KOPT-K1 (cell line): Measurements from ENCODE around the gene OPCML.

Experiments used
- H3K27ac ChIP-seq: fragments of 200-600 bp; sonication (generic); 2 replicates; pipeline ENCODE4 v1.5.1; 2016; ENCODE audit warnings: antibody characterized with exemption, mild to moderate bottlenecking, low read depth, low read length; ENCODE audit not compliant: poor library complexity, severe bottlenecking
- H3K36me3 ChIP-seq: fragments of 200-600 bp; sonication (generic); 2 replicates; pipeline ENCODE4 v1.5.1; 2017; ENCODE audit warnings: antibody characterized with exemption, mild to moderate bottlenecking, low read length, moderate library complexity; ENCODE audit not compliant: insufficient read depth
- H3K9me3 ChIP-seq: fragments of 200-600 bp; sonication (generic); 2 replicates; pipeline ENCODE4 v1.5.1; 2017; ENCODE audit warnings: antibody characterized with exemption, low read length, mild to moderate bottlenecking; ENCODE audit not compliant: insufficient read depth, poor library complexity, severe bottlenecking

OPCML gene

DNA sequence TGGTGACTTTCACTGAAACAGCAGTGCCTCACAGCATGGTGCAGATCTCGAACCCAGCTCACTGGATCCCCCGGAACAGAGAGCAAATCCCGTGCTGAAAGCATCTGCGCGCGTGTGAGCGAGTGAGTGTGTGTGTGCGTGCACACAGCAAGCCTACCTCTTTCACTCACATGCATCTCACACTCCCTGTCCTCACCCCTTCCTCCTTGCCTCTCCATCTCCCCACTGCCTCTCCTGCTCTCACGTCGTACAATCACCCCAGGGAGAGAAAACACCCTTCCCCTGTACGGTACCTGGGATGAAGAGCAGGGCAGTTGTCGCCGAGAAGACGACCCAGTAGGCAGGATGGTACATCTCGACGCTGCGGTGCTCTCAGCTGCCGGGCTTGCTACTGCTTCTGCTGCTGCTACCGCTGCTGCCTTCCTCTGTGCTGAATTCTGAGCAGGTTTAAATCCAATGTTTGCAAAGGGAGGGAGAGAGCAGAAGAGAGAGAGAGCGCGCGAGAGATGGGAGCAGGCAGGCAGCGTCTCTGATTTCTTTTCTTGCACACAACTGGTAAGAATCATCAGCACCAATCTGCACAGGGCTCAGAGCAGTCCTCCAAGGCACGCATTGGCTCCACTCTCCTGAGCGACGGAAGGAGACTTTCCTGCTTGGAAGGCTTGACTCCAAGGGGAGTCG lies at the start of gene OPCML:
Gene OPCML, minus strand, starts transcription at position 531 of the 681 bp plus-strand sequence.
- Histone ChIP-seq H3K9me3 (no peaks in the 10 kb centered on the region), H3K27ac (no peak within 1 kb of the TSS), H3K36me3 (no peaks in the 10 kb centered on the region)

DNA sequence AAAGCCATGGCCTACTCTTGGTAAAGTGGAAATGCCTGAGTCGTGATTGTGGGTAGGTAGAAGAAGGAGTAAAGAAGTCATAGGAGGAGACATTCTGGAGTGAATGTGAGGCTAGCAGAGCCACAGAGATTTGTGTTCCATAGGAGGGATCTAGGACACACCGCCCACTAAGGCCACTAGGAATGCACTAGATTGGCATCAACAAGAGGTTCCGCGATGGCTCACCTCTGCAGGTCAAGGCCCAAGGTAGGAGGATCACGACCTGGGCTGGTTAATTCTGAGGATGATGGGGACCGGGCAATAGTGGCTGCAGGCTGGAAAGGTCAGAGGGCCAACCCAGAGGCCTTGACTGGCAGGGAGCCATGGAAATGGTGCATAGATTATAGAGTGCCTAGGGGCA lies 48.8 kb upstream of the OPCML start:
- no peaks in the 10 kb centered on the region for H3K36me3 ChIP-seq
- no peak overlapping the region for H3K27ac ChIP-seq
- H3K9me3 ChIP-seq, result no peaks in the 10 kb centered on the region

DNA sequence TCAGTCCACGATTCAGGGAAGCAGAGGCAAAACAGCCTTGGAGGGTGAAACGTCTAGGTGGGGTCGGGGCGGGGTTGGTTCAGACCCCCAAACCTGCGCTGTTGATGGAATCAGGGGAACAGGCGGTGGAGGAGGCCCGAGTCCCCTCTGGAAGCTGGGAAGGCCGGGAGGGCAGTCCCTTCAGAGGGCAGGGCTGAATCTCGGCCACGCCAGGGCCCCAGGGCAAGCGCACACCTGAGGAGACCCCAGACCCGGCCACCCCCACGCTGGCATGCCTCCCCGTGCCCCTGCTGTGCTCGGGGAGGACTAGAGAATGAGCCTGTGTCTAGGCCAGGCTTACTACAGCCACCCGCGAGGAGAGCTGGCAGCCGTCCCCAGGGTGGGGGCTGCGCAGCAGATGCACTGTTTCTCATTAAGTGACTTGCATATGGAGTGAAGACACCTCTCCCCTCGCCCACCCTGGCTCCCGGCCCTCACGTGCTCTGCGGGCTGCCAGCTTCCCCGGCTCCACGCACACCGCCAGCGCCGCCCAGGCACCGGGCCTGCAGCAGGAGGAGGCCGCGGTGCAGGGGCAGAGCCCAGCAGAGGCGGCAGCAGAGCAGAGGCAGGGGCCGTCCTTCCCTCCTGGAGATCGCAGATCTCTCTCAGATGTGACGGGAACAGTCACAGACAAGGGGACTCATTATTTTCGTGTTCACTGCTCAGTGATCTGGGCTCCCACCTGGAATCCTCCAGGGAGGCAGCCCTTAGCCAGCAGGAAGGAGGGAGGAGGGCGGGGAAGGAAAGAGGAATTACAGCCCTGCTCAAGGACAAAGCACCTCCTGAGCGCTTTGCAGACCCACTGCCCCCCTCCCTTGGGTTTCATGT lies 47.1 kb upstream of the OPCML start:
- H3K27ac ChIP-seq, result no peak overlapping the region

DNA sequence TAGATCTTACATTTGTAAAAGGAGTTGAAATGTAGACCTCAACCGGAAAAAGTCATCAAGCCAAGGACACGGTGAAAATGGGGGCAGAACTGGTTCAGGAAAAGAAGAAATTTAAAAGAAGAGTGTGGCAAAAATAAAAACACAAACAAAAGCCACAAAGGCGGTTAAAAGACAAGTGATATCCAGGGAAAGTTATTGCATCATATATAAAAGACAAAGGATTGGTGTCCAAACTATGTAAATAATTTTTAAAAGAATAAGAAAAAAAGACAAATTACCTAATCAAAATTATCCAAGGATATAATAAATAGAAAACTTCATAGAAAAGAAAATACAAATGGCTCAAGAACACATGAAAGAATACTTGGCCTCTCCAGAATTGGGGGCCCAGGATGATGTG lies 45.1 kb upstream of the OPCML start:
- H3K36me3 ChIP-seq, result no peaks in the 10 kb centered on the region
- H3K27ac ChIP-seq, result no peak overlapping the region
- H3K9me3 ChIP-seq, result no peaks in the 10 kb centered on the region

More for the DNA sequence above, 47.1 kb upstream of the OPCML start:
- Histone ChIP-seq H3K36me3 (no peaks in the 10 kb centered on the region), H3K9me3 (no peaks in the 10 kb centered on the region)

DNA sequence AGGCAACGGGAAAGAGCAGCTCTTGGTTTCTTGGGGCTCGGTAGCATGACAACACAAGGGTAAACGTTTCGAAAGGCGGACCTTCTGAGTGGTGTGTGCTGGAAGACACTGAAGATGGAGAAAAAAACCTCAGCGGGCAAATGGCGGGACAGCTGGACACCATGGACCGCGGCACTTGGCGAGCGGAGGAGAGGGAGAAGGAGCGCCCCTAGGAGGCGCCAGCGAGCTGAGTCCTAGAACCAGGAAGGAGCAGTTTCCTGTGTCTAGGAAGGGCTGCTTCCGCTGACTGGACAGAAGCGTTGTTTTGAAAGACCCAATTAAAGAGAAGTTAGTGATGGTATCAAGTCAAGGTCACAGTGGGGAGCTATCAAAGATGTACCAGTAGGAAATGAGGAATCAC lies 44.0 kb upstream of the OPCML start:
- H3K36me3 ChIP-seq, result no peaks in the 10 kb centered on the region
- H3K27ac ChIP-seq, result no peak overlapping the region
- H3K9me3 ChIP-seq, result no peaks in the 10 kb centered on the region

DNA sequence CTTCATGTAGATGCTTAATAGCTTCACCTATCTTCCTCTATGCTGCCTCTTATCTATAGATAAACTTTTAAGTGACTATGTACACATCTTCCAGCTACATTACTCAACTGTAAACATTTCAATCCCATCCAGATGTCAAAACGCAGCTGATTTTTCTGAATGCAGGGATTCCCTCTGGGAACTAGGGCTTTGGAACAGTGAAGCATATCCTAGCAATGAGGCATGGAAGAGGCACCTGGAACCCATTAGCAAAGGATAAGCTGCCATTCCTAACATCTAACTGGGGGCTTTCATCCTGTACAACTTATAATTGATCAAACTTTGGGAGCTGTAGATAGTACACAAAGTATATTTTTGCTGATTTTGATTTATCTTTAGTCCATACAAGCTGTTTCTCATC lies 40.8 kb upstream of the OPCML start:
- no peaks in the 10 kb centered on the region for H3K9me3 ChIP-seq
- H3K36me3 ChIP-seq, result no peaks in the 10 kb centered on the region

DNA sequence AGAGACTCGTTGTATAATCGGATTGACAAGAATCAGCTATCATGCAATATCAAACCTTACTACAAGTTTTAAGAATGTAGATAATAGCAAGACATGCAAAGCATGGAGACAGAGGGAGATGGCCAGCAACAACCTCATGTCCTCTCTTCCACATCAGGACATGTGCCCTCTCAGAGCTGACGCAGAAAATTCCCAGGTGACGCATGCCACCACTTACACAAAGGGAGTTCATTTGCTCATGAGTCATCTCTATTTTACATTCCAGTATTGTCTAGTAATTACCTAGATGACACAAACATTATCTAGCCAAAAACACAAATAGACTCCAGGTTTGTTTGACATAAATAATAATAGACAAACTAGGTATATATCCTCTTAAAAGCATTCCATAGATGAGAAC lies 38.1 kb upstream of the OPCML start:
- no peaks in the 10 kb centered on the region for H3K36me3 ChIP-seq
- no peaks in the 10 kb centered on the region for H3K9me3 ChIP-seq
- H3K27ac ChIP-seq, result no peak overlapping the region

More for the DNA sequence above, 40.8 kb upstream of the OPCML start:
- no peak overlapping the region for H3K27ac ChIP-seq

DNA sequence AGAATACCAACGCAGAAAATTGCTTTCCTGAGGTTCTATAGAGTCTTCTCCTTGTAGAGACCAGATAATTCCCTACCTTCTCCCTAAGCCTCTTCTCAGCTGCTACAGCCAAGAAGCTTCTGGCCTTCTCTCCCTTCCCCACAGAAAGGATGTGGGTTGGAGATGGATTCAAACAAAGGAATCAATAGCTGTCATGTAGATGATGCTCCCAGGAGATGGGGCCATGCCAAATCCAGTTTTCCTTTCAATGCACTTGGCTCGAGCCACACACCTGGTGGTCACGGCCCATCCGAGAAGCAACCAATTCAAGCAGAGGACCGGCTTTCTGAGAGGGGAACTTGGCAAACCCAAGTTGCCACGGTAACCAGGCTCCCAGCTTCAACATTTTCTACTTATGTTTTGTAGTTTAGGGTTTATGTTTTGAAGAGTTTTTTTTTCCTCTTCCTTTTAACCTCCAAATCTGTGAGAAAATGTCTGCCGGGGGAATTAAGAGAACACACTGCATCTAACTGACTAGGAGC lies 31.3 kb upstream of the OPCML start:
- Histone ChIP-seq H3K9me3 (no peaks in the 10 kb centered on the region), H3K36me3 (no peaks in the 10 kb centered on the region), H3K27ac (no peak overlapping the region)

DNA sequence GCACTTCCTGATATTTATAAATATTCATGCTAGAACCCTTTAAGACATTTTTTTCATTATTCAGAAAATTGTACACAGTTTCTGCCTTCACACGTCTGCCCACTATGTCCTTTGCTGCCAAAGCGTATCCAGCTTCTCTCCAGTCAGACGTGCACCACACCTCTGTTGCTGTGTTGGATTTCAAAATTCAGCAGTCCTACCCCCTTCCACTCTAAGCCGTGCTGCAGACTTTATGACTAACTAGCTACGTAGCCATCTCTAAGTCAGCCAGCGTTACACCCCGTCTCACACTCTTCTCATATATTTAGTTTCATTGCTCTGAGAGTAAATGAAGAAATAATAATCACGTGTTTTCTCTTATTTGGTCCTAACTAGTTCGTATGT lies 28.2 kb upstream of the OPCML start:
- H3K9me3 ChIP-seq, result no peaks in the 10 kb centered on the region
- H3K27ac ChIP-seq, result no peak overlapping the region
- H3K36me3 ChIP-seq, result no peaks in the 10 kb centered on the region

DNA sequence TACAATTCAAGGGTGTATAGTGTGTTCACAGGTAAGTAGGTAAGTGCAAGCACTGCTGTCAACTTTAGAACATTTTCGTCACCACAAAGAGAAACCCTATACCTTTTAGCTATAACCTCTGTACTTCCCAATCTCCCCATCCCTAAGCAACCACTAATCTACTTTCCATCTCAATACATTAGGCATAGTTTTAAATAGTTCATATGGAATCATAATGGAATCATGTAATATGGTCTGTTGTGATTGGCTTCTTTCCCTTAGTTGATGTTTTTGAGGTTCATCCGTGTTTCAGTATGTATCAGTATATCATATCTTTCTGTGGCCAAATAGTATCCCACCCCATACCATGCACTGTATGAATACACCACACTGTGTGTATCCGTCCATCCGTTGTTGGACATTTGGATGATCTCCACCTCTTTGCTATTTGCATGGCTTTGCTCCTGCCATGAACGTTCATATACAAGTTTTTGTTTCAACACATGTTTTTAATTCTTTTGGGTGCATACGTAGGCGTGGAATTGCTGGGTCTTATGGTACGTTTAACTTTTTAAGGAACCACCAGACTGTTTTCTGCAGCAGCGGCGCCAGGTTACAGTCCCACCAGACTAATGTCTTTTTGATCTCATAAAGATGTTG lies 27.7 kb upstream of the OPCML start:
- no peaks in the 10 kb centered on the region for H3K36me3 ChIP-seq
- no peak overlapping the region for H3K27ac ChIP-seq
- H3K9me3 ChIP-seq, result no peaks in the 10 kb centered on the region

DNA sequence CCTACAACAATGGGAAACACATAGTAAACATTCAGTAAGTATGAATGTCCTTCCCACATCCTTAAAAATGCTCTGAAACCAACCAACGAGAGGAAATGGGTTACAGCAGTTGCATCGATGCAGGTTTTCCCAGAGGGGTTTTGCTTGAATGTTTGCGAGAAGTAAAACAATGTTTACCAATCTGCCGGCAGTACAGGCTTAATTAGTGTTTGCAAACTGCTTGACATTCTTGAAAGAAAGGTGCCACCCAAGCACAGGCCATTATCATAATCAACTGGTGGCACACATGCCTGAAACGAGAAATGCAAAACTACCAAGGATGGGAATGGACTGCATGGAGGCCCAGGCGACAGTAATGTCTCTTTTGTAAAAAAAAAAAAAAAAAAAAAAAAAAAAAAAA lies 27.1 kb upstream of the OPCML start:
- Histone ChIP-seq H3K36me3 (no peaks in the 10 kb centered on the region), H3K9me3 (no peaks in the 10 kb centered on the region), H3K27ac (no peak overlapping the region)

DNA sequence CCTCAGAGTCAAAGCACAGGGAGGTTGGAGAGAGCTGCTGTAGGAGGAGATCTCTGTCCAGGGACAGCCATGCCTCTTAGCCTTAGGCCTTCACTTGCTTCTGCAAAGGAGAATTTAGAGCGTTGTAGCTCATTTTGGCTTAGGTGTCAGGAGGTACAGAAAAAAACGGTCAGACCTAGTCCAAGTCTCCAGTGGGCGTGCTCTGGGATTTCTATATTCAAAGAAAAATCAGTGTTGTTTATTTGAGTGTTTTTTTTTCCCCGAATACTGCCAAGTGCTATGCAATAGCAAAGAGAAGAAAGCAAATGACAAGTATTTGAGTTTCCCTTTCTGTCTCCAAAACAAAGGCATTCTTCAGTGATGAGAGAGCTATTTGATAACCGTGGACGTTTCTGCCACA lies 22.7 kb upstream of the OPCML start:
- Histone ChIP-seq H3K9me3 (no peaks in the 10 kb centered on the region), H3K36me3 (no peaks in the 10 kb centered on the region), H3K27ac (no peak overlapping the region)

DNA sequence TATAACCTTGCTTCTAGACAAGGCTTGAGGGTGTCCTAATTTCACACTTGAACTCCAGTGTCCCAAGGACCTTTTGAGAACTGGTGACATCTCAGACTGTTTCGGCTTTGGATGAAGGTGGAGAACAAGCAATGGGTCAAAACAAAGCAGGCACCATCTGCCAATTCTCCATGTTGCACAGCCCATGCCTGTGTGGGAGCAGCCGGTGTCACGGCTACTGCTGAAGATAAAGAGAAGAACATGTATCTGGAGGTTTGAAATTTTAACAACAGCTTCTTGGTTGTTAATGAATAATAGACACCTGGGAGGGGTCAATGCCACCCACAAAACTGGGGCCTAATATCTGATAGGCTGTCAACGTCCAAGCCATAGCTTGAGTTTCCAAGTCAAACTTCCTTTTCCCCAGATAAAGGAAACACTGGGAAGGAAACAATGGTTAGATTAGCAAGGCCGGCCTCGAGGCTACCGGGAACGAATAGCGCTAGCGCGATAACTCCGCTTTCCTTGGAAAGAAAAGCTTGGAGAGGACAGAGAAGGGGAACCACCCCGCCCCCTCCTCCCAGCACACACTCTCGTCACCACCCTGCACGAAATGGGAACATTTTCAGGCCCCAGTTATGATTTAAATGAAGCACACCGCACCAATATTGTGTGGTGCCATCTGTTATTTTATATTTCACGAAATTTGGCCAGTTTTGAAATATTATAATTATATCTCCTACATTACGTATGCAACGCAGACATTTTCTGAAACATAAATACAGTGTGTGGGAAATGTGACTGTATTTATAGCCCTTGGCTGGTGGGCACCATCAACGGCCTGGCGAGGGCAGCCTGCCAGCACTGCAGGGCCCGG lies 21.8 kb upstream of the OPCML start:
- Histone ChIP-seq H3K9me3 (no peaks in the 10 kb centered on the region), H3K27ac (no peak overlapping the region), H3K36me3 (no peaks in the 10 kb centered on the region)

DNA sequence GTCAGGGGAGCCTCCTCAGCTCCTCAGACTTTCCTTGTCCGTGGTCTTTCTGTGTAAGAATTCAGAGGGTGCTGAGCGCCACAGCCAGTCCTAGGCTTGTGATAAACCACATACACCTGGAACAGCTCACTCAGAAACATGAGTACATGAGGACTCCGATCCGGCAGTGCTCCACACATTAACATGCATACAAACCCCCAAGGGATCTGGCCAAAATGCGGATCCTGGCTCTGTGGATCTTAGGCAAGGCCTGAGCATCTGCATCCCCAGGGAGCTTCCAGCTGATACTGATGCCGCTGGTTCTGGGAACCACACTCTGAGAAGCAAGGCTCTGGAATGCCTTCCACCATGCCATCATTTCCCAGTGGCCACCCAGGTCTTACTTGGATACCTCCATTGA lies 20.6 kb upstream of the OPCML start:
- no peak overlapping the region for H3K27ac ChIP-seq
- H3K36me3 ChIP-seq, result no peaks in the 10 kb centered on the region
- H3K9me3 ChIP-seq, result no peaks in the 10 kb centered on the region
